ENCODE results near the gene MAP4K4. TPM values are rescaled to one million over a fixed set of nuclear protein-coding genes. Genes with fewer than 3 reads are reported as not detected.

MAP4K4 gene
- total and polyA plus RNA-seq, 2 of the 13 experiments (the other 11 are each of a cell fraction or from before 2014, with no cell fraction given): 105 to 264 TPM

DNA sequence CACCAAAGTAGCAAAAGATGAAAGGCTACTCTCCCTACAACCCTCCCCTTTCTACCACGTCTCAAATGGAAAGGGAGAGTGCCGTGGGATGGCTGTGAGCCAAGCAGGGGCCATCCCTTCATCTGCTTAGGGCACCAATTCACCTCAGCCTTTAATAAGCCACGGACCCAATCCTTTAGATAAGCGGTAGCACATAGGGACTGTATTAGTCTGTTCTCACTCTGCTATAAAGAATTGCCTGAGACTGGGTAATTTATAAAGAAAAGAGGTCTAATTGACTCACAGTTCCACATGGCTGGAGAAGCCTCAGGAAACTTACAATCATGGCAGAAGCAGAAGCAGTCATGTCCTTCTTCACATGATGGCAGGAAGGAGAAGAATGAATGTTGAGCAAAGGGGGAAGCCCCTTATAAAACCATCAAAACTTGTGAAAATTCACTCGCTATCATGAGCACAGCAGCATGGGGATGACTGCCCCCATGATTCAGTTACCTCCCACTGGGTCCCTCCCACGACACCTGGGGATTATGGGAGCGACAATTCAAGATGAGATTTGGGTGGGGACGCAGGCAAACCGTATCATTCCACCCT is 208.3 kb downstream of the MAP4K4 start:
- Histone ChIP-seq H2AFZ (ENCODE audit: low read length) (no peak overlapping the region), H3K27ac (ENCODE audit: extremely low read length, insufficient read depth, low read length) (no peak overlapping the region), H4K20me1 (ENCODE audit: insufficient read depth, low read length) (no peaks in the 10 kb centered on the region), H3K27me3 (ENCODE audit: control insufficient read depth in 1 of 2, insufficient read depth in 2 of 2, low read length in 2 of 2) (no peaks in the 10 kb centered on the region), H3K36me3 (replicated peaks in 1 of 2; ENCODE audit: control insufficient read depth in 1 of 2, insufficient read depth in 2 of 2, low read length in 2 of 2) (no peaks in the 10 kb centered on the region), H3K9ac (ENCODE audit: insufficient read depth, low read depth, low read length) (no peak overlapping the region), H3K9me3 (ENCODE audit: low read length) (peaks cover 24% of the 10 kb centered on the region), H3K4me2 (ENCODE audit: low read depth, low read length) (no peak overlapping the region), H3K79me2 (ENCODE audit: insufficient read depth, low read length) (no peaks in the 10 kb centered on the region), H3K4me1 (ENCODE audit: insufficient read depth, low read length) (no peaks in the 10 kb centered on the region), H3K4me3 (replicated peaks in 1 of 3; ENCODE audit: insufficient read depth in 1 of 3, low read depth in 2 of 3, low read length in 3 of 3) (no peak overlapping the region)
- DNase-seq (ENCODE audit: low spot score) (no peak), FAIRE-seq (no peak), ATAC-seq (peak; percentile 14)
- in situ Hi-C loops (cut with HindIII; ENCODE audit: extremely low pct_ligation_motif_present, low pct_unique_long_range_greater_than_20kb) (no loop called here), intact Hi-C loops (cut with micrococcal nuclease; ENCODE audit: unreplicated experiment) (no loop called here)
- WGBS (ENCODE audit: low lambda C conversion rate): 51% methylated on average over 9 of the region's 9 CpGs
- ChIA-PET CTCF (ENCODE audit: low intra/inter-chr PET ratio, low total read pairs) (no interaction called here), POLR2A (no interaction called here)
- TF ChIP-seq ZNF224 (CRISPR knock-in tag; IDR thresholded peaks at IDR 0.05) (no peak), AKAP8 (CRISPR knock-in tag; IDR thresholded peaks at IDR 0.05) (no peak), POLR2AphosphoS2 (IDR thresholded peaks at IDR 0.05; ENCODE audit: low read depth, low read length) (0 out of 2 replicates have a peak, but pooled peaks have one; percentile 35), ZNF256 (CRISPR knock-in tag; conservative IDR thresholded peaks at IDR 0.05) (no peak)
- BruUV-seq (replicated peaks): no TSS peak

DNA sequence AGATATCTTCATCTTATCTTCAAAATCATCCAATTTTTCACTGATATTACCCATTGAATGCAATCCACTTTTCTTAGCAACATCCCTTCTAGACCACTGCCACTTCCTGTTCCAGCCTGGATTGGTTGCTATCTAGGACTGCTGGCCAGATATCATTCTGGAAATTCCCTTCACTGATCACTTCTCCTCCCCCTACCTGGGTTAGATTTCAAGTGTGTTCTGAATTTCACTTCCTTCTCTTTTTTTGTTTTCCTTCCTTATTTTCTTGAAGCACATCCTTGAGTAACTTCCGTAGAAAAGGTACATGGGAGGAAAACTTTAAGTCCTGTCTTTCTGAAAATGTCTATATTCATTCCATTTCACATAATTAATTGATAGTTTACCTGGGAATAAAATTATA is 212.3 kb downstream of the MAP4K4 start:
- Histone ChIP-seq H3K4me3 (replicated peaks in 1 of 3; ENCODE audit: insufficient read depth in 1 of 3, low read depth in 2 of 3, low read length in 3 of 3) (no peak overlapping the region), H4K20me1 (ENCODE audit: insufficient read depth, low read length) (no peaks in the 10 kb centered on the region), H2AFZ (ENCODE audit: low read length) (no peak overlapping the region), H3K27ac (ENCODE audit: extremely low read length, insufficient read depth, low read length) (no peak overlapping the region), H3K9ac (ENCODE audit: insufficient read depth, low read depth, low read length) (no peak overlapping the region), H3K4me1 (ENCODE audit: insufficient read depth, low read length) (no peaks in the 10 kb centered on the region), H3K36me3 (replicated peaks in 1 of 2; ENCODE audit: control insufficient read depth in 1 of 2, insufficient read depth in 2 of 2, low read length in 2 of 2) (no peaks in the 10 kb centered on the region), H3K9me3 (ENCODE audit: low read length) (peaks cover 24% of the 10 kb centered on the region), H3K4me2 (ENCODE audit: low read depth, low read length) (no peak overlapping the region), H3K27me3 (ENCODE audit: control insufficient read depth in 1 of 2, insufficient read depth in 2 of 2, low read length in 2 of 2) (no peaks in the 10 kb centered on the region), H3K79me2 (ENCODE audit: insufficient read depth, low read length) (no peaks in the 10 kb centered on the region)
- no peak for FAIRE-seq
- no peak for DNase-seq (ENCODE audit: low spot score)
- ChIA-PET POLR2A (no interaction called here), CTCF (ENCODE audit: low intra/inter-chr PET ratio, low total read pairs) (no interaction called here)
- in situ Hi-C loops (cut with HindIII; ENCODE audit: extremely low pct_ligation_motif_present, low pct_unique_long_range_greater_than_20kb) (no loop called here), intact Hi-C loops (cut with micrococcal nuclease; ENCODE audit: unreplicated experiment) (no loop called here)
- WGBS (ENCODE audit: low lambda C conversion rate): 3% methylated on average over 1 of the region's 1 CpG
- no peak for ATAC-seq
- BruUV-seq (replicated peaks): no TSS peak
- no peak for TF ChIP-seq MED1 (CRISPR knock-in tag; IDR thresholded peaks at IDR 0.05)
- TF ChIP-seq MLLT10 (CRISPR knock-in tag; IDR thresholded peaks at IDR 0.05): no peak
- no peak for TF ChIP-seq ZNF124 (CRISPR knock-in tag; IDR thresholded peaks at IDR 0.05)
- TF ChIP-seq ZNF770 (CRISPR knock-in tag; IDR thresholded peaks at IDR 0.05): no peak
- TF ChIP-seq ZNF569 (CRISPR knock-in tag; IDR thresholded peaks at IDR 0.05; ENCODE audit: borderline replicate concordance): no peak
- no peak for TF ChIP-seq NFIB (CRISPR knock-in tag; IDR thresholded peaks at IDR 0.05; ENCODE audit: borderline replicate concordance)
- TF ChIP-seq, protein P1, sequence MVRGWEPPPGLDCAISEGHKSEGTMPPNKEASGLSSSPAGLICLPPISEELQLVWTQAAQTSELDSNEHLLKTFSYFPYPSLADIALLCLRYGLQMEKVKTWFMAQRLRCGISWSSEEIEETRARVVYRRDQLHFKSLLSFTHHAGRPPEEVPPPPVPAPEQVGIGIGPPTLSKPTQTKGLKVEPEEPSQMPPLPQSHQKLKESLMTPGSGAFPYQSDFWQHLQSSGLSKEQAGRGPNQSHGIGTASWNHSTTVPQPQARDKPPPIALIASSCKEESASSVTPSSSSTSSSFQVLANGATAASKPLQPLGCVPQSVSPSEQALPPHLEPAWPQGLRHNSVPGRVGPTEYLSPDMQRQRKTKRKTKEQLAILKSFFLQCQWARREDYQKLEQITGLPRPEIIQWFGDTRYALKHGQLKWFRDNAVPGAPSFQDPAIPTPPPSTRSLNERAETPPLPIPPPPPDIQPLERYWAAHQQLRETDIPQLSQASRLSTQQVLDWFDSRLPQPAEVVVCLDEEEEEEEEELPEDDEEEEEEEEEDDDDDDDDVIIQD (CRISPR knock-in tag; IDR thresholded peaks at IDR 0.05; ENCODE audit: low read depth): no peak
- no peak for TF ChIP-seq SRSF9 (IDR thresholded peaks at IDR 0.05; ENCODE audit: borderline replicate concordance, insufficient read depth, low read depth, low read length, poor library complexity, severe bottlenecking)
- no peak for TF ChIP-seq CBX5 (CRISPR knock-in tag; IDR thresholded peaks at IDR 0.05; ENCODE audit: borderline replicate concordance)
- no peak for TF ChIP-seq HHEX (CRISPR knock-in tag; IDR thresholded peaks at IDR 0.05)
- TF ChIP-seq RCOR2 (CRISPR knock-in tag; IDR thresholded peaks at IDR 0.05): no peak
- no peak for TF ChIP-seq NFYC (CRISPR knock-in tag; IDR thresholded peaks at IDR 0.05)
- no peak for TF ChIP-seq ZNF629 (CRISPR knock-in tag; conservative IDR thresholded peaks at IDR 0.05)
